ENCODE results near the gene MRPL39. TPM values are rescaled to one million over a fixed set of nuclear protein-coding genes. Genes with fewer than 3 reads are reported as not detected.

Gene MRPL39
- total RNA-seq, result 10 to 100 TPM; 19.1 to 21.2 TPM
- polyA plus RNA-seq, result 10 to 100 TPM; 38.5 to 53.0 TPM

- no peaks in the 10 kb centered on the region for H3K9me3 Mint-ChIP-seq
- POLR2A ChIA-PET (ENCODE audit: partially characterized antibody), result interaction anchor here (0.6 to 3.7 kb wide), 10 partner anchors 9 to 562 kb away, joined by 3 to 37 read pairs (median 5); partner anchors contain the start of genes ATP5PF and GABPA
- H3K4me1 Mint-ChIP-seq, result peaks cover 23 to 47% (median 37%) of the 10 kb centered on the region in 4 donors
Measured at GRCh38 chr21:25607151-25608043, at the start of gene MRPL39. Gene MRPL39, minus strand, starts transcription at chr21:25607481. Its CDS starts 6 bp downstream, at chr21:25607475.

GRCh38 chr21:25656412-25656811 is 49.1 kb upstream of the MRPL39 start:
- Histone ChIP-seq H3K4me3 (ENCODE audit: low read length in 2 of 2) (no peak overlapping the region), H3K27ac (ENCODE audit: low read depth, low read length) (no peak overlapping the region), H3K4me1 (ENCODE audit: insufficient read depth, low read length) (no peaks in the 10 kb centered on the region), H3K27me3 (ENCODE audit: insufficient read depth, low read length) (no peaks in the 10 kb centered on the region), H3K9me3 (ENCODE audit: control insufficient read depth in 1 of 2, low read length in 2 of 2) (no peaks in the 10 kb centered on the region), H3K36me3 (ENCODE audit: insufficient read depth, low read length) (no peaks in the 10 kb centered on the region)
- peaks cover 0 to 2% of the 10 kb centered on the region in 2 donors for H3K27me3 Mint-ChIP-seq
- no peaks in the 10 kb centered on the region for H3K36me3 Mint-ChIP-seq
- H3K9me3 Mint-ChIP-seq, result peaks cover 0 to 3% (median 0%) of the 10 kb centered on the region in 8 donors
- CTCF ChIA-PET (ENCODE audit: partially characterized antibody), result no interaction called here
- no peak overlapping the region for H3K4me3 Mint-ChIP-seq
- intact Hi-C loops (cut with micrococcal nuclease), result no loop called here
- no peak overlapping the region for H3K27ac Mint-ChIP-seq
- POLR2A ChIA-PET (ENCODE audit: partially characterized antibody), result no interaction called here
- DNase-seq, result no peak
- H3K4me1 Mint-ChIP-seq, result no peaks in the 10 kb centered on the region

More at GRCh38 chr21:25607151-25608043, at the start of gene MRPL39:
- Mint-ChIP-seq H3K36me3 (peaks cover 15 to 36% of the 10 kb centered on the region in 2 donors), H3K4me3 (peak within 1 kb of the TSS; percentile 100), H3K27me3 (no peaks in the 10 kb centered on the region), H3K27ac (peak within 1 kb of the TSS; percentile 92 to 100 (median 98))
- Histone ChIP-seq H3K36me3 (ENCODE audit: insufficient read depth, low read length) (peaks cover 17% of the 10 kb centered on the region), H3K9me3 (ENCODE audit: control insufficient read depth in 1 of 2, low read length in 2 of 2) (no peaks in the 10 kb centered on the region), H3K27ac (ENCODE audit: low read depth, low read length) (peak within 1 kb of the TSS; percentile 76), H3K27me3 (ENCODE audit: insufficient read depth, low read length) (no peaks in the 10 kb centered on the region), H3K4me1 (ENCODE audit: insufficient read depth, low read length) (peaks cover 38% of the 10 kb centered on the region), H3K4me3 (ENCODE audit: low read length in 2 of 2) (peak within 1 kb of the TSS; percentile 74 to 85)
- CTCF ChIA-PET (ENCODE audit: partially characterized antibody), result interaction anchor here (0.6 to 4.1 kb wide), 46 partner anchors 9 to 564 kb away, joined by 3 to 40 read pairs (median 6); partner anchors contain the start of genes ATP5PF, GABPA and JAM2
- intact Hi-C loops (cut with micrococcal nuclease), result loop anchor here (1.0 to 2.0 kb wide), 10 partner anchors 32 to 563 kb away; partner anchors contain the start of genes APP and JAM2
- DNase-seq, result peak; percentile 82 to 86 (median 85)

- H3K27ac ChIP-seq (ENCODE audit: low read depth, low read length), result no peak overlapping the region
- Mint-ChIP-seq H3K4me3 (no peak overlapping the region), H3K9me3 (no peaks in the 10 kb centered on the region), H3K27ac (no peak overlapping the region), H3K4me1 (no peaks in the 10 kb centered on the region), H3K27me3 (peaks cover 1 to 4% of the 10 kb centered on the region in 2 donors), H3K36me3 (no peaks in the 10 kb centered on the region)
- H3K36me3 ChIP-seq (ENCODE audit: insufficient read depth, low read length), result no peaks in the 10 kb centered on the region
- DNase-seq, result no peak
- ChIA-PET POLR2A (ENCODE audit: partially characterized antibody) (no interaction called here), CTCF (ENCODE audit: partially characterized antibody) (interaction anchor here (1.4 kb wide), 1 partner anchor 10 kb away, joined by 4 read pairs; the partner anchor contains the start of gene JAM2)
- H3K27me3 ChIP-seq (ENCODE audit: insufficient read depth, low read length), result no peaks in the 10 kb centered on the region
- H3K4me1 ChIP-seq (ENCODE audit: insufficient read depth, low read length), result no peaks in the 10 kb centered on the region
- H3K9me3 ChIP-seq (ENCODE audit: control insufficient read depth in 1 of 2, low read length in 2 of 2), result no peaks in the 10 kb centered on the region
- H3K4me3 ChIP-seq (ENCODE audit: low read length in 2 of 2), result no peak overlapping the region
- intact Hi-C loops (cut with micrococcal nuclease), result no loop called here
Measured at GRCh38 chr21:25649146-25649545, 41.9 kb upstream of the MRPL39 start.

- Histone ChIP-seq H3K27me3 (ENCODE audit: insufficient read depth, low read length) (no peaks in the 10 kb centered on the region), H3K36me3 (ENCODE audit: insufficient read depth, low read length) (no peaks in the 10 kb centered on the region), H3K27ac (ENCODE audit: low read depth, low read length) (no peak overlapping the region), H3K4me1 (ENCODE audit: insufficient read depth, low read length) (no peaks in the 10 kb centered on the region), H3K4me3 (ENCODE audit: low read length in 2 of 2) (no peak overlapping the region), H3K9me3 (ENCODE audit: control insufficient read depth in 1 of 2, low read length in 2 of 2) (no peaks in the 10 kb centered on the region)
- ChIA-PET CTCF (ENCODE audit: partially characterized antibody) (interaction anchor here (1.4 kb wide), 1 partner anchor 8 kb away, joined by 4 read pairs; the partner anchor contains the start of gene JAM2), POLR2A (ENCODE audit: partially characterized antibody) (no interaction called here)
- DNase-seq, result no peak
- Mint-ChIP-seq H3K4me3 (no peak overlapping the region), H3K4me1 (no peaks in the 10 kb centered on the region), H3K27ac (no peak overlapping the region), H3K36me3 (no peaks in the 10 kb centered on the region), H3K27me3 (peaks cover 1 to 4% of the 10 kb centered on the region in 2 donors), H3K9me3 (no peaks in the 10 kb centered on the region)
- intact Hi-C loops (cut with micrococcal nuclease), result no loop called here
Measured at GRCh38 chr21:25647647-25648046, 40.4 kb upstream of the MRPL39 start.

- Mint-ChIP-seq H3K27ac (peak overlapping the region in 2 of 7 donors; percentile 16 to 62), H3K36me3 (no peaks in the 10 kb centered on the region), H3K9me3 (no peaks in the 10 kb centered on the region), H3K4me1 (no peaks in the 10 kb centered on the region), H3K4me3 (no peak overlapping the region), H3K27me3 (peaks cover 3 to 4% of the 10 kb centered on the region in 2 donors)
- Histone ChIP-seq H3K4me1 (ENCODE audit: insufficient read depth, low read length) (no peaks in the 10 kb centered on the region), H3K4me3 (ENCODE audit: low read length in 2 of 2) (no peak overlapping the region), H3K36me3 (ENCODE audit: insufficient read depth, low read length) (no peaks in the 10 kb centered on the region), H3K27me3 (ENCODE audit: insufficient read depth, low read length) (no peaks in the 10 kb centered on the region), H3K9me3 (ENCODE audit: control insufficient read depth in 1 of 2, low read length in 2 of 2) (no peaks in the 10 kb centered on the region), H3K27ac (ENCODE audit: low read depth, low read length) (no peak overlapping the region)
- DNase-seq, result no peak
- ChIA-PET POLR2A (ENCODE audit: partially characterized antibody) (no interaction called here), CTCF (ENCODE audit: partially characterized antibody) (no interaction called here)
- intact Hi-C loops (cut with micrococcal nuclease), result no loop called here
Measured at GRCh38 chr21:25646474-25646873, 39.2 kb upstream of the MRPL39 start.

DNA sequence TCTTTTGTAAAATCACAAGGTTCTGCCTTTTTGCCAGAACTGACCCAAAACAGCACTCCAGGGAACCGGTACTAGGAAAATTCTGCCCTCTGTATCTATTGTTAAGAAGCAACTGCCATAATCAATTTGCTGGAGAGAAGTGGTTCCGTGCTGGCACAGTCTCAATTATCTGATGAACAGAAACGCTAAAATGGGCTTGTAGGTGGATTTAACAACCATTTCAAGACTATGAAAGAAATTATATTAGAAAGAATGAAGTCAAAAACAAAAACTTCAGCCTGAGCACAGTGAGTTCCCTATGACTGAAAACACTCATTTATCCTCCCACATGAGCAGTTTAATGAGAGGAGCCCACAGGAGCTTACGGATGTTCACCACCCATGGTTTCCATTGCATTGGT is 36.2 kb upstream of the MRPL39 start:
- no peak overlapping the region for H3K4me3 ChIP-seq (ENCODE audit: low read length in 2 of 2)
- H3K4me1 Mint-ChIP-seq, result peaks cover 9 to 17% (median 12%) of the 10 kb centered on the region in 4 donors
- CTCF ChIA-PET (ENCODE audit: partially characterized antibody), result no interaction called here
- no peak overlapping the region for H3K4me3 Mint-ChIP-seq
- H3K27ac Mint-ChIP-seq, result no peak overlapping the region
- H3K9me3 ChIP-seq (ENCODE audit: control insufficient read depth in 1 of 2, low read length in 2 of 2), result no peaks in the 10 kb centered on the region
- no peaks in the 10 kb centered on the region for H3K36me3 Mint-ChIP-seq
- POLR2A ChIA-PET (ENCODE audit: partially characterized antibody), result no interaction called here
- H3K4me1 ChIP-seq (ENCODE audit: insufficient read depth, low read length), result peaks cover 14% of the 10 kb centered on the region
- H3K36me3 ChIP-seq (ENCODE audit: insufficient read depth, low read length), result no peaks in the 10 kb centered on the region
- H3K27me3 Mint-ChIP-seq, result peaks cover 9 to 10% of the 10 kb centered on the region in 2 donors
- intact Hi-C loops (cut with micrococcal nuclease), result no loop called here
- peaks cover 3% of the 10 kb centered on the region for H3K27me3 ChIP-seq (ENCODE audit: insufficient read depth, low read length)
- H3K9me3 Mint-ChIP-seq, result no peaks in the 10 kb centered on the region
- no peak overlapping the region for H3K27ac ChIP-seq (ENCODE audit: low read depth, low read length)
- DNase-seq, result no peak

DNA sequence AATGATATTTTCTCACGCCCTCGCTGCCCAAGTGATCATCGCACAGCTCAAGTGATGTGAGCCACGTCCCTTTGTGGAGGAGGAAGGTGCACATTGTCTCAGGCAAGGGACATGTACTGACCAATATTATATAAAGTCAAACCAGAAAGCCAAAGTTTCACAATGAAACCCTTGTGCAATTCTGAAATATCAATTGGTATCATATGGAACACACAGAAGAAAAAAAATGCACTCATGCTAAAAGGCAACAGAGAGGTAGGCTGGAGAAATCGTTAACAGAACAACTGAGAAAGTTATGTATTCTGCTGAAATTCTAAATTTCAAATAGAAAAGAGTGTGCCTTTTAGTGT is 33.6 kb upstream of the MRPL39 start:
- Mint-ChIP-seq H3K27ac (peak overlapping the region in 1 of 7 donors; percentile 60), H3K4me1 (peaks cover 9 to 20% (median 13%) of the 10 kb centered on the region in 4 donors), H3K36me3 (no peaks in the 10 kb centered on the region), H3K9me3 (no peaks in the 10 kb centered on the region), H3K4me3 (peak overlapping the region; percentile 72 to 87 (median 82)), H3K27me3 (peaks cover 16 to 18% of the 10 kb centered on the region in 2 donors)
- ChIA-PET CTCF (ENCODE audit: partially characterized antibody) (interaction anchor here (0.8 kb wide), 1 partner anchor 33 kb away, joined by 3 read pairs; no protein-coding TSS in a partner anchor), POLR2A (ENCODE audit: partially characterized antibody) (no interaction called here)
- intact Hi-C loops (cut with micrococcal nuclease), result no loop called here
- H3K4me1 ChIP-seq (ENCODE audit: insufficient read depth, low read length), result peaks cover 18% of the 10 kb centered on the region
- H3K9me3 ChIP-seq (ENCODE audit: control insufficient read depth in 1 of 2, low read length in 2 of 2), result no peaks in the 10 kb centered on the region
- H3K4me3 ChIP-seq (ENCODE audit: low read length in 2 of 2), result no peak overlapping the region
- H3K27ac ChIP-seq (ENCODE audit: low read depth, low read length), result no peak overlapping the region
- DNase-seq, result no peak
- no peaks in the 10 kb centered on the region for H3K36me3 ChIP-seq (ENCODE audit: insufficient read depth, low read length)
- peaks cover 16% of the 10 kb centered on the region for H3K27me3 ChIP-seq (ENCODE audit: insufficient read depth, low read length)
